CD4-positive, alpha-beta T cell treated with Interleukin-10 for 1 hour (primary cell): ENCODE results near the gene CCNY.

Experiments used
- DNase-seq: peaks from one replicate; pipeline ENCODE4 v3.0.0-alpha.2; 2020

Gene CCNY

GRCh38 chr10:35568483-35569015 lies 232.2 kb downstream of the CCNY start:
- DNase-seq, result no peak

GRCh38 chr10:35569111-35569707 lies 232.9 kb downstream of the CCNY start:
- DNase-seq, result no peak

GRCh38 chr10:35569836-35570235 lies 233.5 kb downstream of the CCNY start:
- no peak for DNase-seq

- DNase-seq, result no peak
Observed at GRCh38 chr10:35570397-35570796, 234.1 kb downstream of the CCNY start.

GRCh38 chr10:35572583-35572982 lies 236.3 kb downstream of the CCNY start:
- no peak for DNase-seq

GRCh38 chr10:35573796-35574195 lies 237.5 kb downstream of the CCNY start:
- DNase-seq, result no peak

- no peak for DNase-seq
Observed at GRCh38 chr10:35574924-35575352, 238.6 kb downstream of the CCNY start.

GRCh38 chr10:35575640-35576039 lies 239.3 kb downstream of the CCNY start:
- DNase-seq, result no peak

- no peak for DNase-seq
Observed at GRCh38 chr10:35576730-35577129, 240.4 kb downstream of the CCNY start.

GRCh38 chr10:35577926-35578617 lies 241.8 kb downstream of the CCNY start:
- DNase-seq, result no peak

GRCh38 chr10:35578618-35578956 lies 242.3 kb downstream of the CCNY start:
- DNase-seq, result no peak

GRCh38 chr10:35579116-35579515 lies 242.8 kb downstream of the CCNY start:
- DNase-seq, result no peak

- no peak for DNase-seq
Observed at GRCh38 chr10:35579726-35580422, 243.6 kb downstream of the CCNY start.

- no peak for DNase-seq
Observed at GRCh38 chr10:35580423-35580770, 244.1 kb downstream of the CCNY start.

GRCh38 chr10:35581655-35582054 lies 245.3 kb downstream of the CCNY start:
- no peak for DNase-seq

- no peak for DNase-seq
Observed at GRCh38 chr10:35584946-35585345, 248.6 kb downstream of the CCNY start.

- DNase-seq, result no peak
Observed at GRCh38 chr10:35585356-35585755, 249.0 kb downstream of the CCNY start.

GRCh38 chr10:35585903-35586535 lies 249.7 kb downstream of the CCNY start:
- DNase-seq, result no peak

- DNase-seq, result no peak
Observed at GRCh38 chr10:35588836-35589235, 252.5 kb downstream of the CCNY start.

- DNase-seq, result no peak
Observed at GRCh38 chr10:35592441-35592840, 256.1 kb downstream of the CCNY start.

- no peak for DNase-seq
Observed at GRCh38 chr10:35594115-35595079, 258.1 kb downstream of the CCNY start.

GRCh38 chr10:35595106-35595505 lies 258.8 kb downstream of the CCNY start:
- no peak for DNase-seq
